ENCODE results near the gene DPM2.

Gene DPM2

DNA sequence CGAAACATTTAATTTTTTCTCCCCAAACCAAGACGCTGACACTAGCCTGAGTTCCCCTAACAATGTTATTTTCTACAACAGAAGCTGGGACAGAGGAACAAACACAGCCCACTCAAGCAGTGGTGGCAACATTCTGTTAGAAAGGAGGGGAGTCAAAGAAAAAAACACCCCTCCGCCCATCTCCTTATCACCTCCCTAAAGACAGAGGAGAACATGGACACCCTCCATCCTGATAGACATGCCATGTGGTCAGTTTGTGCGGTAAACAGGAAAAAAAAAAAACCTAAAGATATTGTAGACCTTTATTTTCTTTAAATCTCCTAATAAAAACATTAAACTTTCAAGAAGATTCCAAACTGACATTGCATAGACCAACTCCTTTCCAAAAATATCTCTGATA lies 2.9 kb upstream of the DPM2 start:
- TF ChIP-seq, protein P1, sequence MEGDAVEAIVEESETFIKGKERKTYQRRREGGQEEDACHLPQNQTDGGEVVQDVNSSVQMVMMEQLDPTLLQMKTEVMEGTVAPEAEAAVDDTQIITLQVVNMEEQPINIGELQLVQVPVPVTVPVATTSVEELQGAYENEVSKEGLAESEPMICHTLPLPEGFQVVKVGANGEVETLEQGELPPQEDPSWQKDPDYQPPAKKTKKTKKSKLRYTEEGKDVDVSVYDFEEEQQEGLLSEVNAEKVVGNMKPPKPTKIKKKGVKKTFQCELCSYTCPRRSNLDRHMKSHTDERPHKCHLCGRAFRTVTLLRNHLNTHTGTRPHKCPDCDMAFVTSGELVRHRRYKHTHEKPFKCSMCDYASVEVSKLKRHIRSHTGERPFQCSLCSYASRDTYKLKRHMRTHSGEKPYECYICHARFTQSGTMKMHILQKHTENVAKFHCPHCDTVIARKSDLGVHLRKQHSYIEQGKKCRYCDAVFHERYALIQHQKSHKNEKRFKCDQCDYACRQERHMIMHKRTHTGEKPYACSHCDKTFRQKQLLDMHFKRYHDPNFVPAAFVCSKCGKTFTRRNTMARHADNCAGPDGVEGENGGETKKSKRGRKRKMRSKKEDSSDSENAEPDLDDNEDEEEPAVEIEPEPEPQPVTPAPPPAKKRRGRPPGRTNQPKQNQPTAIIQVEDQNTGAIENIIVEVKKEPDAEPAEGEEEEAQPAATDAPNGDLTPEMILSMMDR (IDR thresholded peaks at IDR 0.05; ENCODE audit: low read depth, low read length), result no peak
- no peak overlapping the region for H3K4me3 ChIP-seq (ENCODE audit: low read depth, low read length)

DNA sequence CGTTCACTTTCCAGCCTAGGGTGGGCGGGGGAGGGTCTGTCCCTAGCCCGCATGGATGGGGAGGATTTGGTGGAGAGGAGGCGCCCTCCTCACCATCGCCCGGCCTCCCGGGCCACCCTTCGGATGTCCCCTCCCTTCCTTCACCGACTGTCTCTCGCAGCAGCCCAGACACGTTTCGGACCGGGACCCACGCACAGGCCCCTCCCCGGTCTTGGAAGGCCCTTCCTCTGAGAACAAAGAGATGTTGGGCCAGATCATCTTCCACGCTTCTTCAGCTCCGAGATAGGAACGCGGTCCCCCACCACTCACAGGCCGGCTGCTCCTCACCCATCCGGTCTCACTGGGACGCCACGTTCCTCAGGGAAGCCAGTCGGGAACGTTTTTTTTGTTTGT lies 640 bp upstream of the DPM2 start:
- no peak overlapping the region for H3K4me3 ChIP-seq (ENCODE audit: low read depth, low read length)
- TF ChIP-seq, protein P1 (IDR thresholded peaks at IDR 0.05; ENCODE audit: low read depth, low read length), result no peak

DNA sequence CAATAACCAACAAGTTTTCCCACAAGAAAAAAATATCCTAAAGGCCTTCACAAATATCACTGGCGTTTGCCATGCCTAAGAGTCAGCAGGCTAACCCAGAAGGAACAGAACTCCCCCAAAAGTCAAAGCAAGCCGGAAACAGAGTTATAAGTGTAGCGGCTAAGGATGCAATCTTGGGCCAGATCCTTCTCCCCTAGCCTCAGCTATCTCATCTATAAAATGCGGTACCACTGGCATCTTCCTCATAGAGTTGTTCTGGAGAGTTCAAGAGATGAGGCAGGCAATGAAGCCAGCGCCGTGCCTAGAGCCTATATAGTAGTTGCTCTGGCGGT lies 632 bp downstream of the DPM2 start:
- peak overlapping the region; percentile 90 for H3K4me3 ChIP-seq (ENCODE audit: low read depth, low read length)
- TF ChIP-seq, protein P1 (IDR thresholded peaks at IDR 0.05; ENCODE audit: low read depth, low read length), result no peak

DNA sequence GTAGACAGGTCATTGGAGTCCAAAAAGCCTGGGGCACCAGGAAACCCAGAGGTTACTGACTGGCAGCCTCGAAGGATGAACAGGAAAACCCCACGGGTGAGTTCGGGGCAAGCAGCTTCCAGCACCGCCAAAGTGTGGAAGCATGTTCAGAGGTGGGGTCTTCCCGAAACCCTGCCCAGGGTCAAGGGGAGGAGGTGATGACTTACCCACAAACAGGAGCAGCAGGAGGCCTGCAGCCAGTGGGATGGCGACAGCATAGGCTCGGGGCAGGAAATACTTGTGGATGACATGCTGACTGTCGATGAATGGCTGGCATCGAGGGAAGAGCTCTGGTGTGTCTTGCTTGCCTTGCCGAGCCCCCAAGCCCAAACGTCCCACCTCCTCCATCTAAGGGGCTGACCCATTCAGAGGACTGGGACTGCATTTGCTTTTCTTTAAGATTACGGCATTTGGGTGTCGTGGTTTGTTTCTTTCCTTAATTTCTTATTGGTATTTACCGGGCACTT lies 1.3 kb downstream of the DPM2 start:
- TF ChIP-seq, protein P1 (IDR thresholded peaks at IDR 0.05; ENCODE audit: low read depth, low read length), result no peak
- peak overlapping the region; percentile 90 for H3K4me3 ChIP-seq (ENCODE audit: low read depth, low read length)

DNA sequence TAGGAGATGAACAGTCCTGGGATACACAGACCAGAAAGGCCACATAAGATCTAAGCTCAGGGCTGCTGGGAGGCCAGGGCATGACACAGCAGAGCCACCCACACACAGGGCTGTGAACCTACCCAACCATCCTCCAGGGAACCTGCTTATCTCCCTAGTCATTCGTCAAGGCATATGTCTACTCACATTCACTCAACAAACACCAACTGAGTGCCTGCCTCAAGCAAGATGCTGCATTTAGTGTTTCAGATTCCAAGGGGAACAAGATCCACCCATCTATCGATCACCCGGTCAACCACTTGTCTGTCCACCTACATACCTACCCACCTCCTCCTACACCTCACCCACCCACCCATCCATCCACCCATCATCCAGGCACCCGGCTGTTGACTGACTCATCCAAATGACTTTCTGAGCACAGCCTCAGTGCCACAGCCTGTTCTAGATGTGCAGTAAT lies 1.9 kb downstream of the DPM2 start:
- H3K4me3 ChIP-seq (ENCODE audit: low read depth, low read length), result peak overlapping the region; percentile 90
- TF ChIP-seq, protein P1 (IDR thresholded peaks at IDR 0.05; ENCODE audit: low read depth, low read length), result no peak

DNA sequence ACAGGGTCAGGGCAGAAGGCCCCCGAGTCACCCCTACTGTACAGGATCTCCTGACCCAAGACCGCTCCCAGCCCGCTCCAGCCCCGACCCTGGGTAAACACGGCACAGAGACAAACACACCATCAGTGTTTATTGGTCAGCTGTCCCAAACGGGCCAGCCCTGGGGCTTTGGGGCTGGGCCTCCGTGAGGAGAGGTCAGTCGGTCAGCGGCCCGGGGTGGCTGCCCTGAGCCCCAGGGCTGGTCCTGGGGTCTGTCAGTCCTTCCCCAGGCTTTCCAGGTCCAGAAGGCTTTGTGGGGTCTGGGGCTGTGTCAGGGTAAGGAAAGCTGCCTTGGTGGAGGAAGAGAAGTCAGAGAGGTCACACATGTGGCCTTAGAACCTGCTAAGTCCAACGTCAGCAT lies 2.7 kb downstream of the DPM2 start:
- no peak overlapping the region for H3K4me3 ChIP-seq (ENCODE audit: low read depth, low read length)

DNA sequence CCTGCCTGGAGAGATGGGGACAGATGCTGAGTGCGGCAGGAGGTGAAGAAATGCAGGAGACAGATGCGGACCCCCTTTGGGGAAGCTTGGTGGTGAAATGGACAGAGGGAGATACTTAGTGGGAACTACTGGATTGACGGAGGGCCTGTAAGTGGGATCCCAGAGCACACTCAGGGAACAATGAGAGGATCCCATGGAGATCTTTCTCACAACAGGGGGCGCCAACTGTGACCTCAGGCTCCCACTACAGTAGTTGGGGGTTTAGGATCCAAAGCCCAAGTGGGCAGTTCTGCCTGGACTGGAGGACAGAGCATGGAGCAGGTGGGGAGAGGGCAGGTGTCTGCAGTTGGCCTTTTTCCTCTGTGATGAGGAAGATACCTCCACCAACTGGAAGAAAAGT lies 3.4 kb downstream of the DPM2 start:
- no peak overlapping the region for H3K4me3 ChIP-seq (ENCODE audit: low read depth, low read length)
- TF ChIP-seq, protein P1 (IDR thresholded peaks at IDR 0.05; ENCODE audit: low read depth, low read length), result no peak

More for the DNA sequence above, 2.7 kb downstream of the DPM2 start:
- TF ChIP-seq, protein P1 (IDR thresholded peaks at IDR 0.05; ENCODE audit: low read depth, low read length), result no peak
